Pancreas (tissue), 10 donors: ENCODE measurements around the gene CYB561D1. TPM values are rescaled to one million over a fixed set of nuclear protein-coding genes. Genes with fewer than 3 reads are reported as not detected.

Experiments
- ATAC-seq, 4 donors: fragments of 200-7000 bp; cut with Tn5 transposase; one replicate each; pipeline versions ENCODE4 v1.8.0 to v1.9.1; 2020; ENCODE audit warnings: mild to moderate bottlenecking in 4 of 4, moderate library complexity in 4 of 4
- DNase-seq, 6 donors: peaks; one replicate each; pipeline ENCODE4 v3.0.0-alpha.2; 2020
- FAIRE-seq: peaks from 2 replicates; lab custom pipeline; 2012; peaks lifted over from hg19 to GRCh38; lab: Jason Lieb, UNC
- H3K27ac ChIP-seq, 4 donors: fragments of 200-600 bp; sonication (generic); 1 replicate in 3 of 4; 2 replicates in 1 of 4; pipeline versions ENCODE4 v1.5.0 to v1.8.0; 2020
- H3K27me3 ChIP-seq, 4 donors: fragments of 200-600 bp; one replicate each; pipeline ENCODE4 v1.8.0; 2021
- H3K36me3 ChIP-seq, 3 donors: fragments of 200-600 bp; sonication (generic) in 1 of 3; one replicate each; pipeline versions ENCODE4 v1.5.0 to v1.8.0; 2020 to 2021
- H3K4me1 ChIP-seq, 3 donors: fragments of 200-600 bp; one replicate each; pipeline ENCODE4 v1.8.0; 2021
- H3K4me3 ChIP-seq, 4 donors: fragments of 200-600 bp; sonication (generic) in 2 of 4; one replicate each; pipeline versions ENCODE4 v1.5.0 to v1.8.0; 2020 to 2021
- H3K9me3 ChIP-seq, 4 donors: fragments of 200-600 bp; one replicate each; pipeline ENCODE4 v1.8.0; 2021
- CTCF ChIP-seq, 4 donors: fragments of 200-600 bp; sonication (generic) in 3 of 4; IDR thresholded peaks; one replicate each; pipeline versions ENCODE4 v1.5.0 to v1.8.0; 2021; ENCODE audit warnings: antibody characterized with exemption in 4 of 4
- WGBS, 2 donors: extraction: QIAGEN DNeasy Blood & Tissue Kit; methylation state at CpG; one replicate each; pipeline ENCODE4 v1.1.7; 2013; 5-methylcytosine and 5-hydroxymethylcytosine counted together
- intact Hi-C, 3 donors: fragments of 100-400 bp; cut with DNase I; formaldehyde crosslinking; loops; one replicate each; pipeline versions ENCODE4 v1.11.1 to v1.14.2; 2022
- polyA plus RNA-seq, 2 donors: library from polyadenylated mRNA; stranded (reverse); fragments of 200-250 nt; gene quantifications; one replicate each; pipeline ENCODE4 v1.2.3, GENCODE V29; 2013
- total RNA-seq, 6 donors: library from RNA; stranded (reverse); fragmentation: NEBNext Ultra II Directional in 4 of 6; extraction: Animal tissue kit (Norgen Biotek cat#: 25700) in 4 of 6; gene quantifications; one replicate each; pipeline versions ENCODE4 v1.2.1 to v1.2.4, GENCODE V29; 2021 to 2023
- donor health status: healthy with polysubstance abuse.
- donor health status: DM: no; HTN: no; CAD: no; lungs with moderate emphysema.
- donor health status: DM: no; HTN: no; CAD: no.
- donor health status: control.
- donor health status: control.
- donor health status: Bipolar disorder and iron deficiency.
- donor health status: DM: yes; HTN: yes; CAD: no.
- donor health status: DM: no; HTN: no; CAD: no.
- donor health status: DM: no; HTN: no; CAD: no.
- donor health status: DM: yes; HTN: yes; CAD: no.

CYB561D1 gene
- total and polyA plus RNA-seq, 8 donors, result 5.1 to 11.6 (median 8.9) TPM

GRCh38 chr1:109532365-109533136, 38.7 kb downstream of the CYB561D1 start:
- Histone ChIP-seq H3K36me3 (no peaks in the 10 kb centered on the region), H3K4me3 (peak overlapping the region in 1 of 4 donors; percentile 18), H3K4me1 (peaks cover 0 to 9% (median 0%) of the 10 kb centered on the region in 3 donors), H3K9me3 (no peaks in the 10 kb centered on the region), H3K27me3 (no peaks in the 10 kb centered on the region), H3K27ac (no peak overlapping the region)
- DNase-seq (peak; percentile 72 to 93 (median 86)), FAIRE-seq (no peak), ATAC-seq (peak; percentile 89 to 97 (median 92))
- 14 to 19% methylated on average over 12 of the region's 12 CpGs for WGBS, 2 donors
- intact Hi-C loops, result loop anchor here in 2 of 3 donors (5.0 kb wide), 3 partner anchors 40 to 280 kb away; partner anchors contain the start of gene CYB561D1 (in 1 of the 2)
- peak; percentile 94 to 98 (median 96) for TF ChIP-seq CTCF (IDR thresholded peaks at IDR 0.05)

GRCh38 chr1:109534307-109534858, 40.5 kb downstream of the CYB561D1 start:
- Histone ChIP-seq H3K27ac (no peak overlapping the region), H3K4me1 (peaks cover 0 to 9% (median 0%) of the 10 kb centered on the region in 3 donors), H3K27me3 (no peaks in the 10 kb centered on the region), H3K9me3 (no peaks in the 10 kb centered on the region), H3K36me3 (no peaks in the 10 kb centered on the region), H3K4me3 (no peak overlapping the region)
- intact Hi-C loops, result loop anchor here in 2 of 3 donors (5.0 kb wide), 3 partner anchors 42 to 282 kb away; partner anchors contain the start of gene CYB561D1 (in 1 of the 2)
- 66 to 84% methylated on average over 1 of the region's 1 CpG for WGBS, 2 donors
- TF ChIP-seq CTCF (IDR thresholded peaks at IDR 0.05), result no peak
- no peak for ATAC-seq
- no peak for FAIRE-seq
- DNase-seq, result no peak

GRCh38 chr1:109535481-109535880, 41.6 kb downstream of the CYB561D1 start:
- no peak overlapping the region for H3K4me3 ChIP-seq
- no peak for FAIRE-seq
- intact Hi-C loops, result no loop called here
- peaks cover 0 to 9% (median 0%) of the 10 kb centered on the region in 3 donors for H3K4me1 ChIP-seq
- TF ChIP-seq CTCF (IDR thresholded peaks at IDR 0.05), result no peak
- no peaks in the 10 kb centered on the region for H3K27me3 ChIP-seq
- H3K9me3 ChIP-seq, result no peaks in the 10 kb centered on the region
- H3K27ac ChIP-seq, result no peak overlapping the region
- ATAC-seq, result no peak
- H3K36me3 ChIP-seq, result no peaks in the 10 kb centered on the region
- WGBS, 2 donors, result 72 to 79% methylated on average over 4 of the region's 4 CpGs
- DNase-seq, result no peak

GRCh38 chr1:109535971-109536491, 42.1 kb downstream of the CYB561D1 start:
- whole genome bisulfite sequencing, 2 donors, result 65 to 79% methylated on average over 5 of the region's 5 CpGs
- FAIRE-seq, result no peak
- no peak for TF ChIP-seq CTCF (IDR thresholded peaks at IDR 0.05)

More at GRCh38 chr1:109535971-109536491, 42.1 kb downstream of the CYB561D1 start:
- H3K27ac ChIP-seq, result no peak overlapping the region
- intact Hi-C loops, result no loop called here
- no peaks in the 10 kb centered on the region for H3K27me3 ChIP-seq
- ATAC-seq (no peak), DNase-seq (no peak)
- H3K4me3 ChIP-seq, result no peak overlapping the region
- H3K4me1 ChIP-seq, result peaks cover 0 to 9% (median 0%) of the 10 kb centered on the region in 3 donors
- no peaks in the 10 kb centered on the region for H3K9me3 ChIP-seq
- H3K36me3 ChIP-seq, result no peaks in the 10 kb centered on the region
